GM23338 (cell line): ENCODE measurements around the gene LCN6. TPM values are rescaled to one million over a fixed set of nuclear protein-coding genes. Genes with fewer than 3 reads are reported as not detected.

Experiments used
- ATAC-seq: fragments of 200-7000 bp; cut with Tn5 transposase; 3 replicates; pipeline ENCODE4 v1.9.1; 2020
- DNase-seq: peaks from one replicate; pipeline ENCODE4 v3.0.0-alpha.2; 2015; ENCODE audit warnings: low spot score
- H2AFZ ChIP-seq: fragments of 200-600 bp; sonication (generic); 2 replicates; pipeline ENCODE4 v1.8.0; 2016; ENCODE audit warnings: antibody characterized with exemption, mild to moderate bottlenecking, moderate library complexity
- H3F3A ChIP-seq: fragments of 200-600 bp; sonication (generic); replicated peaks from 2 replicates; pipeline ENCODE4 v1.8.0; 2017; ENCODE audit warnings: antibody characterized with exemption, mixed run types, low read depth
- H3K27ac ChIP-seq: fragments of 200-600 bp; sonication (generic); 2 replicates; pipeline ENCODE4 v1.6.1; 2016; ENCODE audit warnings: low read depth
- H3K27me3 ChIP-seq: fragments of 200-600 bp; sonication (generic); 2 replicates; pipeline ENCODE4 v1.8.0; 2016; ENCODE audit warnings: mild to moderate bottlenecking, mixed run types, moderate library complexity; ENCODE audit not compliant: insufficient read depth
- H3K36me3 ChIP-seq: fragments of 200-600 bp; sonication (generic); 2 replicates; pipeline ENCODE4 v1.8.0; 2016; ENCODE audit warnings: mild to moderate bottlenecking; ENCODE audit not compliant: insufficient read depth
- H3K4me1 ChIP-seq: fragments of 200-600 bp; sonication (generic); 2 replicates; pipeline ENCODE4 v1.8.0; 2016; ENCODE audit warnings: mild to moderate bottlenecking, moderate library complexity; ENCODE audit not compliant: insufficient read depth
- H3K4me2 ChIP-seq: fragments of 200-600 bp; sonication (generic); 2 replicates; pipeline ENCODE4 v1.7.1; 2017; ENCODE audit warnings: mixed run types
- H3K4me3 ChIP-seq: fragments of 200-600 bp; sonication (generic); 2 replicates; pipeline ENCODE4 v1.6.1; 2016; ENCODE audit warnings: mixed run types
- H3K79me2 ChIP-seq: fragments of 200-600 bp; sonication (generic); replicated peaks from 2 replicates; pipeline ENCODE4 v1.8.0; 2017; ENCODE audit warnings: mild to moderate bottlenecking; ENCODE audit not compliant: insufficient read depth
- H3K9me2 ChIP-seq: fragments of 200-600 bp; sonication (generic); 2 replicates; pipeline ENCODE4 v1.8.0; 2017; ENCODE audit not compliant: insufficient read depth
- H4K20me1 ChIP-seq: fragments of 200-600 bp; sonication (generic); replicated peaks from 2 replicates; pipeline ENCODE4 v1.8.0; 2017; ENCODE audit warnings: mild to moderate bottlenecking; ENCODE audit not compliant: insufficient read depth
- H3K27ac Mint-ChIP-seq: 2 replicates; pipeline ENCODE4 v1.8.0; 2020; ENCODE audit warnings: inconsistent platforms, mild to moderate bottlenecking, moderate library complexity, mixed read lengths
- H3K27me3 Mint-ChIP-seq: 3 replicates; pipeline ENCODE4 v1.8.0; 2022; ENCODE audit warnings: low read depth, mild to moderate bottlenecking, moderate library complexity, mixed read lengths, inconsistent platforms; ENCODE audit not compliant: insufficient read depth, poor library complexity
- H3K36me3 Mint-ChIP-seq: 3 replicates; pipeline ENCODE4 v1.8.0; 2021; ENCODE audit warnings: low read depth, mild to moderate bottlenecking, inconsistent platforms, moderate library complexity, mixed read lengths
- H3K4me1 Mint-ChIP-seq: 3 replicates; pipeline ENCODE4 v1.8.0; 2020; ENCODE audit warnings: mild to moderate bottlenecking, inconsistent platforms, mixed read lengths
- H3K4me3 Mint-ChIP-seq: 3 replicates; pipeline ENCODE4 v1.8.0; 2021; ENCODE audit warnings: moderate library complexity, mild to moderate bottlenecking, inconsistent platforms, mixed read lengths
- H3K9me3 Mint-ChIP-seq: 3 replicates; pipeline ENCODE4 v1.8.0; 2020; ENCODE audit warnings: moderate library complexity, mild to moderate bottlenecking, inconsistent platforms, mixed read lengths
- CREB1 ChIP-seq: fragments of 250-450 bp; sonication (Bioruptor Pico); IDR thresholded peaks from 2 replicates; pipeline ENCODE4 v1.5.0; 2020; ENCODE audit warnings: low read depth, mild to moderate bottlenecking, moderate library complexity
- CTCF ChIP-seq, 2 experiments: fragments of 200-600 bp in 1 of 2; sonication (generic) in 1 of 2; conservative IDR thresholded peaks; 2 replicates each; pipeline versions ENCODE4 v1.5.1 to v1.6.1; 2016 to 2017; ENCODE audit warnings: antibody characterized with exemption in 2 of 2, low read depth in 2 of 2, mild to moderate bottlenecking in 2 of 2, moderate library complexity in 1 of 2
- EZH2 ChIP-seq: fragments of 200-600 bp; sonication (generic); IDR thresholded peaks from one replicate; pipeline ENCODE4 v1.8.0; 2017; ENCODE audit warnings: antibody characterized with exemption, mild to moderate bottlenecking, low read depth; ENCODE audit not compliant: unreplicated experiment
- ZNF114 ChIP-seq: fragments of 250-450 bp; sonication (Bioruptor Pico); IDR thresholded peaks from 2 replicates; pipeline ENCODE4 v1.5.0; 2020; ENCODE audit warnings: mild to moderate bottlenecking, moderate library complexity
- ZNF462 ChIP-seq: fragments of 250-450 bp; sonication (Bioruptor Pico); IDR thresholded peaks from 2 replicates; pipeline ENCODE4 v1.5.0; 2020; ENCODE audit warnings: mild to moderate bottlenecking, moderate library complexity
- polyA plus RNA-seq: library from polyadenylated mRNA; unstranded; fragments of >200 nt; fragmentation: Nextera tagmentation; extraction: Ambion mirVana; gene quantifications from 2 replicates; pipeline ENCODE4 v1.2.1, GENCODE V29; 2016
- total RNA-seq: library from RNA; depleted of rRNA; stranded (reverse); fragments of >200 nt; shearing (Covaris generic); gene quantifications from 2 replicates; pipeline ENCODE4 v1.2.3, GENCODE V29; 2014

The LCN6 gene
- total and polyA plus RNA-seq, 2 experiments from 2014 or later, result not detected

GRCh38 chr9:136745389-136746154 is 2.8 kb downstream of the LCN6 start (continued):
- TF ChIP-seq ZNF462 (CRISPR knock-in tag) (no peak), CTCF (conservative IDR thresholded peaks at IDR 0.05; ENCODE audit: low read depth in 2 of 2) (no peak)

GRCh38 chr9:136744773-136745172 is 3.6 kb downstream of the LCN6 start:
- Histone ChIP-seq H3K27ac (no peak overlapping the region), H3K4me3 (no peak overlapping the region), H3K79me2 (no peaks in the 10 kb centered on the region), H4K20me1 (no peaks in the 10 kb centered on the region), H2AFZ (no peak overlapping the region), H3K36me3 (no peaks in the 10 kb centered on the region), H3K4me2 (no peak overlapping the region), H3K27me3 (no peaks in the 10 kb centered on the region), H3K4me1 (no peaks in the 10 kb centered on the region), H3K9me2 (no peaks in the 10 kb centered on the region), H3F3A (no peaks in the 10 kb centered on the region)
- Mint-ChIP-seq H3K36me3 (no peaks in the 10 kb centered on the region), H3K27ac (no peak overlapping the region), H3K4me1 (peaks cover 2% of the 10 kb centered on the region; the same call in 1 of the 3 replicates), H3K27me3 (peaks cover 4% of the 10 kb centered on the region), H3K9me3 (no peaks in the 10 kb centered on the region; the same call in 2 of the 3 replicates), H3K4me3 (no peak overlapping the region)
- ATAC-seq (no peak), DNase-seq (no peak)
- TF ChIP-seq ZNF114 (CRISPR knock-in tag) (no peak), CREB1 (CRISPR knock-in tag) (no peak), ZNF462 (CRISPR knock-in tag) (no peak), EZH2 (no peak)
